GM18909 (cell line): ENCODE data around the gene CDRT4.
"Not testable (repeated sequence)": the region's sequence is repeated elsewhere in the genome, so short reads cannot be mapped to it uniquely, and the experiment has no call there.

Experiments
- ATAC-seq: cut with Tn5 transposase; IDR thresholded peaks from one replicate; pipeline ENCODE4 v1.9.1; 2021; ENCODE audit warnings: mild to moderate bottlenecking; ENCODE audit not compliant: unreplicated experiment, poor library complexity

The CDRT4 gene

DNA sequence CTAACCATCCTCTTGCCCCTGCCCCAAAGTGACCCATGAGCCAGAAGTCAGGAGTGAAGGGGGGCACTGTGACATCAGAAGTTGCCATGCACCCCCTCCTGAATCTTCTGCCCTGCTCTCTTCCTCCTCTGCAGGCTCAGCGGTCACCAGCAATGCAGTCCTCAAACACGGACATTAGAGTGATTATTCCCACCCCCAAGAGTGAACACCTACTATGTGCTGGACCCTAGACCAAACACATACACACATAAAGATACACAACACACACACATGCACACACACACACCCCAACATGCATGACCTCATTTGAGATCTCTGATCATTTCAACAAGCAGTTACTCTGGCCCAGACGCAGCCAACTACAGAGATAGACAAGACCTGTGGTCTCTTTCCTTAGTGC lies at the start of gene CDRT4:
Gene CDRT4, minus strand, starts transcription at position 30 of the 400 bp plus-strand sequence. CDS start 27,383 bp downstream, outside the sequence.
- ATAC-seq = no peak

DNA sequence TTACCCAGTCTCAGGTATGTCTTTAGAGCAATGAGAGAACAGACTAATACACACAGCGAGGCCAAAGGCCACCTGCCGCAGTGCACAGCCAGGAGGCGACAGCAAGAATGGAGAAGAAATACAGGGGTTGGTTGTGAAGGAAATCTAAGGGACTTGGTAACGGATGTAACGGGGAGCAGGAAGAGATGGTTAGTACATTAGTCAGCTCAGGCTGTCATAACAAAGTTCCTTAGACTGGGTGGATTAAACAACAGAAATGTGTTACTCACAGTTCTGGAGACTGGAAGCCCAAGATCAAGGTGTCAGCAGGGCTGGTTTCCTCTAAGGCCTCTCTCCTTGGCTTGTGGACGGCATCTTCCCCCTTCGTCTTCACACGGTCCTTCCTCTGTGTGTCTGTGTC lies 48.7 kb upstream of the CDRT4 start:
- no peak for ATAC-seq

DNA sequence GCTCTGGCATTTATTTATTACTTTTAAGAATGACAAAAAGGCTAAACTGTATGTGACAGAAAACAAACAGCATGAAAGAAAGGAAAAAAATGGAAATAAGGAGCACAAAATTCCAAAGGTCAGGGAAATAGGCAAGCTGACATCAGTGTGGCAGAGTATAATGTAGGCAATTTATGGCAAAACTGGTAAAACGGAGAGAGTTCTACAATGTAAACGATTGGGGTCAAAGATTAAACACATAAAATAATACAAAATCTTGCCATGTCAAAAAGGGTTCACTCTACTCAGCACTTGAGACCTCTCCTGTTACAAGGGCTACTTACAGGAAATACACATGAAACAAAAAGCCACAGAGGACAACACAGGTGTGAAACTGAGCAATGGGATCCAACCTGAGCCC lies 47.0 kb upstream of the CDRT4 start:
- no peak for ATAC-seq

DNA sequence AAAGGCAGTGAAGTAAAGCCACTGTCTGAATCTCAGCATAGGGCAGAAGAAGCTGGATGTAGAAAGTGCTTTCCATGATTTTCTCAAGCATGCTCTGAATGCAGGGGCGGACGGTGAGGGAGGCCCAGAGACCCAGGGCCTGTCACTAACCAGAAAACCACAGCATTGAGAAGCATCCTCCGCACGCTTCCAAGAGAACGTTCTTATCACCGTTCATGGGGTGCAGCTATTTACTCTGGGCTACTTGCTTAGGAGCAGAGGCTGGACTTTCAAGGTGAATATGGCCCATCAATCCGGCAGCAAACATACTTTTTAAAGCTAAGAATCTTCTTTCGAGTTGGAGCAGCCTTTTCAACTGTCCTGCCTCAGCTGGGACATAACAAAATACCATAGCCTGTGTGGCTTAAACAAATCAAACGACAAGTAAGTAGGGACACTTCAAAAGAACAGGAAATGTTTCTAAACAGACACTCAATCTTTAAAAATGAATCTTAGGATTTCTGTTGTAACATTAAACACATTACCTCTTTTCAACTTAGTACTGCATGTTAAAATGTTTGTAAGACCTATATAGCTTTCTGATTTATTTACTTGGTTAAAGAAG lies 46.5 kb upstream of the CDRT4 start:
- no peak for ATAC-seq

DNA sequence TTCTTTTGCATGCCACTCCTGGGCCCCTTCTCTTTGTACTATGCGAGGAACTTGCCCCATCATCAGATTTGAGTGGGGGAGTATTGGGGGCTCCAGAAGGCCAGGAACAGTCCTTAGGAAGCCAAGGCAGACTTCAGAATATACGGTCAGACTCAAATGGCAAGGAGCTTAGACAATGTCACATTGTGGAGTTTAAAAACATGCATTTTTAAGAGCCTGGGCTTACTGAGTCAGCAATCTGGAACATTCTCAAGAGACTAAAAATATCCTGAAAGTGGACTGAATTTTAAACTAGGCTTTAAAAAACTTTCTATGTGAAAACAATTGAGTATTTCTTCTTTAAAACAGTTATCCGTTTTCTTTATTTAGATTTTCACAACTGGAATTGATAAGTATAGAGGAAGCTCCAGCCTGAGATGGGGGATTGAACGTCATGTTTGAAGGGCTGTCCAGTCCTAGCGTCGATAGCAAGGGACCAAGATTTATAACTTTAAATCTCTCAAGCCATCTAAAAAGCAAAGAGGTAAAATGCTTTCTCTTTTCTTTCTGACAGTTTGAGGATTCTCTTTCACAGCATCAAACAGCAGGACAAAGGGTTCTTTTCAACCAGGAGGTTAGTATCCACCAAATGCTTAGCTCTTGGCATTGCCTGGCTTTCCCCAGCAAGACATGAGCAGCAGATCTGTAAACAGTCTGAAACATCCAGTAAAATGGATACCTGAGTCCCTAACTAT lies 45.8 kb upstream of the CDRT4 start:
- ATAC-seq = no peak

DNA sequence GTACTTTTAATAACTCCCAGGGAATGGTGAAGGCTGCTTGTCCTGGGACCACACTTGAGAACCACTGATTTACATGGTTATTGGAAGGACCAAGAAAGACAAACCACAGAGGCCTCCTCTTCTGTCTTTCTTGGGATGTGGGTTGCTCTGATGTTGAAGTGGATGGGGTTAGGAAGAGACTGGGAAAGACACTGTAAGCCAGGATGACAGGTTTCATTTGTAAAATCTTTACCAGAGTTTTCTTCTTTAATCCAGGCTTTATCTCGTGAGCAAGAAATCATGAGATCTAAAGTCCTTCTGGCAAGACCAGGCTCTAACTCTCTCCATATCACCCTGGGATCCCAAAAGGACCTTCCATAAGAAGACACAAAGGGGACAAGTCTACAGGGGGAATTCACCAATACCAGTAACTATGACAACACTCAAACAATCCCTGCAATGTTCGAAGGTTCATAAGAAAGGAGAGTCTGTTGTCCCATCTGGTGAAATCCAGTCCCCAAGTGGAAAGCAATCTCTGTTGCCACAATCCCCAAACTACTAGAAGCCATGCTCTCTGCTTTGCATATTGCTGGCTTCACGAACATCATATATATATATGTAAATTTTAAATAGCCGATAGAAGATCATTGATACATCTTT lies 44.8 kb upstream of the CDRT4 start:
- ATAC-seq = no peak

DNA sequence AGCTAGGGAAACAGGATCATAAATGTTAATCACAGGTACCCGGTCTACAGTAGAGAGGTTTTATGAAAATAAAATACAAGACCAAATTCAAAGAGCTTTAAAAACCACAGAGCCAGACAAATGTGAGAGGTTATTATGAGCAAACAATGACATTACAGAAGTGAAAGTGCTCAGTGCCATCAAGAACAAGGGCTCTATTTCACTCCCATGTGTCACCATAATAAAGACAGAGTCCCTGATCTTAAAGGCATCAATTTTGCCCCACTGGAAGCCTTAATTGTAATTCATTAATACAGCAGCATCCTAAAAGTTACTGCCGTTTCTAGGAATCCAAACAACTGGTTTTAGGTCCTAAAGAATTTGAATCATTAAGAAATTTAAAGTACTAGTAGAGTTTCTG lies 43.7 kb upstream of the CDRT4 start:
- ATAC-seq = peak; percentile 44

DNA sequence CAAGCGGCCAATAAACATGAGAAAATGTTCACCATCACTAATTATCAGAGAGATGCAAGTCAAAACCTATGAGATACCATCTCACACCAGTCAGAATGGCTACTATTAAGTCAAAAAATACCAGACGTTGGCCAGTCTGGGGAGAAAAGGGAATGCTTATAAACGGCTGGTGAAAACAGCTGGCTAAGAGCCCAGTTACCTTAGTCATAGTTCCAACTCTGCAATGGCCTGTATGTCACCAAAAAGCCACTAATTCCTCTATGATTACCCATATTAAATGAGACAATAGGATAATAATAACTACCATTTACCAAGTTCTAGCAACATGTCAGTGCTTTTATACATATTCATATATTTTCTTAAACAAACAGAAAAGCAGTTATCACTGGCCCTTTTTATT lies 42.9 kb upstream of the CDRT4 start:
- ATAC-seq = no peak

DNA sequence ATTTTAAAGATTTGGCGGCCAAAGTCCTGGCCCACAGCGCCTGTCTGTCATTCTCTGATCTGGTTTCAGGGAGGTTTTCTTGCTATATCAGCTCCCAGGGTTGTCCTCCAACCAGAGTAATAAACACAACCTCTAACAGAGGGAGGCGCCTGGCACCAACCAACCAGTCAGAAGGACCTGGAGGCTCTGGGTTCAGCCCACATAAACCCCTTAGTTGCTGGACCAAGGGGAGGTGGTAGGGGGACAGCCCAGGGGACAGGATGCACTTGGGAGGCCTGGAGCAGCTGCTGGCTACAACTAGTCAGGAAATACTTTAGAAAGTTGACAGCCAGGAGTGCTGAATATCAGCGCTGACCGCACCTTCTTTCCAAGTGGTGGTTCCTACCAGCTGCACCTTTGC lies 41.7 kb upstream of the CDRT4 start:
- ATAC-seq = no peak

DNA sequence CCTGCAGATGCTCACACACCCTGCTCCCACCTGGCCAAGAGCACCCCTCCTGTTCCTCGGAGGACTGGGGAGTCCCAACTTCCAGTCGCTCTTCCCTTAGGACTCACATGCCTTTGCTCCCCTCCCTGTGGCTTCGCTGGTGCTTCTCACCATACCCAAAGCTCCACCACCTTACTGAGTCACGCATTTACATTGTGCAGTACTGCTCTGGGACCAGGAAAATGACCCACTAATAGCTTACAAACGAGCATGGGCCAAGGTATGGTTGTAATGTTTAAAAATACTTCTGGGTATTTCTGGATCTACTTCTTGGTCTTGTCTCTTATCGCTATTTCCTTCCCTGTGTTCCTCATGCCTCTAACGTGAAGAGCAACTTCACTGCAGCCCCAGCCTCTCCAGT lies 41.0 kb upstream of the CDRT4 start:
- ATAC-seq = no peak

DNA sequence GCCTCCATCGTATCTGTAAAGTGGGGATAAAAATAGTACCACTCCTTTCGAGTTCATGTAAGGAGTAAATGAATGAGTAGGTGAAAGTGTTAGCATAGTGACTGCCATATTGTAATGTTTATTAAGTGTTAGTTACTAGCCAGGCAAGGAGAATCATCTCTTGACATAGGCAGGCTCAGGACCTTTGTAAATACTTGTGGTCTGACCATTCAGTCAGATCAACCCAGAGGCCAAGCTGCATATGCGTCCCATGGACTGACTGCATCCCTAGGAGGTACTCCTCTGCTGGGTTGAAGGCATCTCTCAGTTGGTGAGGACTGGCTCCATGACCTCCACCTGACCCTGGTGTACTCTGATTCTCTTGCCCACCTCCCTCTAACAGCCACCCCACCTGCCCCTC lies 40.5 kb upstream of the CDRT4 start:
- no peak for ATAC-seq

DNA sequence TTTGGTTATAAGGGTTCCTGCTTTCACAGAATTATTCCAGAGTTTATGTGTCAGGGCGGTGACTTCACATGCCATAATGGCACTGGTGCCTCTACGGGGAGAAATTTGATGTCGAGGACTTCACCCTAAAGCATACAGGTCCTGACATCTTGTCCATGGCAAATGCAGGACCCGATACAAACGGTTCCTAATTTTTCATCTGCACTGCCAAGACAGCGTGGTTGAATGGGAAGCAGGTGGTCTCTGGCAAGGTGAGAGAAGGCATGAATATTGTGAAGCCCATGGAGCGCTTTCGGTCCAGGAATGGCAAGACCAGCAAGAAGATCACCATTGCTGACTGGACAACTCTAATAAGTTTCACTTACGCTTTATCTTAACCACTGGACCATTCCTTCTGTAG lies 39.6 kb upstream of the CDRT4 start:
- ATAC-seq = no peak

DNA sequence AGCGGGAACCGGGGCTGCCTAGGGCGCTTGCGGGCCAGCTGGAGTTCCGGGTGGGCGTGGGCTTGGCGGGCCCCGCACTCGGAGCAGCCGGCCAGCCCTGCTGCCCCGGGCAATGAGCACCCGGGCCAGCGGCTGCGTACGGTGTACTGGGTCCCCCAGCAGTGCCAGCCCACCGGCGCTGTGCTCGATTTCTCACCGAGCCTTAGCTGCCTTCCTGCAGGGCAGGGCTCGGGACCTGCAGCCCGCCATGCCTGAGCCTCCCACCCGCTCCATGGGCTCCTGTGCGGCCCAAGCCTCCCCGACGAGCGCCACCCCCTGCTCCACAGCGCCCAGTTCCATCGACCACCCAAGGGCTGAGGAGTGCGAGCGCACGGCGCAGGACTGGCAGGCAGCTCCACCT lies 38.3 kb upstream of the CDRT4 start:
- not testable (repeated sequence) for ATAC-seq

DNA sequence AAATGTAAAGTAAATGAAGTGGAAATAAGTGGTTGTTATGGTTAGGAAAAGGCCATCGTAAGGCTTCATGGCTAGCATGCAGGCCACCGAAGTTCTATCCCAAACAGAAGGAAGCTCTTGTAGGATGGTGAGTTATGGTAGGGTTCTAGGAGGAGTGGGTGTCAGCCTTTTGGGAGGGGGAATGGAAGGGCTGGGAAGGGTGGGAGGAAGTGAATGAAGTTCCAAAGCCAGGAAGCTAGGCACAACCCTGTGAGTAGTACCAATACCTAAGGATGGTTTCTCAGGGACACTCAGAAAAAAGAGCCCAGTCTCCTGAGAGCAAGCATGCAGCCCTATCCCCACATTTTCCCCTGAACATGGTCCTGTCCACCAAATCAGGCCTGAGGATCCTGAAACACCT lies 36.3 kb upstream of the CDRT4 start:
- ATAC-seq = no peak

DNA sequence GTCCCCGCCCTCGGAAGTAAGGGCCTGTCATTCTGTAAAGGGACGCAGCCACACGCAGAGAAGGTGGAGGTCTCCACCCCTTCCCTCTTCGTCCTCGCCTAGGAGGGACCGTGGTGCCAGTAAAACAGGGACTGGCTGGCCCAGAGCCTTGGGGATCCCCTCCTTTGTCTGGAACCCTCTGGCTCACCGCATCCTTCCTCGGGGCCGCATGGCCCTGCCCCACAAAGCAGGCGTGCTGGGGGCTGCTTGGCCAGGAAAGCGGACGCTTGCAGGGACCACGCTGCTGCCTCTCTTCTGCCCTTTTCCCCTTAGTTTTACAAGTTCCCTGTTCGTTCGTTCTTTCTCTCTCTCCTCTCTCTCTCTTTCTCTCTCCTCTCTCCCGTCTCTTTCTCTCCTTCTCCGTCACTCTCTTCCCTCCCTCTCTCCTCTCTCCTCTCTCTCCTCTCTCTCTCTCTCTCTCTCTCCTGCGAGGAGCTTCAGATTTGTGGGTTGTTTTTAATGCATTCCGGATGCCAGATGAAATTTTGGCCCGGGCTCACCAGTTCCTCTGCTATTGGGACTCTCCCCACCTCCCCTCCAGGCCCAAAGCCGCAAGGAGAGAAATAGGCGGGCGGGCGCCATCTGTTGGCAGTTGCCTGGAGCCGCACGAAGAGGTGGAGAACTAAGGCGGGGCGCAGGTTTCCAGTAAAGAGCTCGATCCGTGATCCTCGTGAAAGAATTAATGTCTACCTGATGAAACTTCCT lies 35.1 kb upstream of the CDRT4 start:
- peak; percentile 94 for ATAC-seq

DNA sequence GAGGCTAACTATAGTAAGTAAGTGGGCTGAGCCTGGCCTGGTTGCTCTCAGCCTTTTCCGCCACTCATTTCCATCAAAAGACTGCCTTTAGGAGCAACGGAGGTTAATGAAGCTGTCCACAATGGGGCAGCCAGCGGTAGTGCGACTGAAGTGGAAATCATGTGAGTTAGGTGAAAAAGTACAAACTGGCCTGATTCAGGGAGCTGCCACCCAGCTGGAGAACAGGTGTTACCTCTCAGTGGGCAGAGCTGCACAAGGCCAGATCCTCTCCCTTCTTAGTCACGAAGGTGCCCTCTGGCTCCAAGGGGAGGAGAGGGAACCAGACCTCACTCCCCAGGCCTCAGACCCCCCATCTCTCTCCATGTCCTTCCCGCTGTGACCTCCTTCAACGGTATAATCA lies 34.4 kb upstream of the CDRT4 start:
- no peak for ATAC-seq

DNA sequence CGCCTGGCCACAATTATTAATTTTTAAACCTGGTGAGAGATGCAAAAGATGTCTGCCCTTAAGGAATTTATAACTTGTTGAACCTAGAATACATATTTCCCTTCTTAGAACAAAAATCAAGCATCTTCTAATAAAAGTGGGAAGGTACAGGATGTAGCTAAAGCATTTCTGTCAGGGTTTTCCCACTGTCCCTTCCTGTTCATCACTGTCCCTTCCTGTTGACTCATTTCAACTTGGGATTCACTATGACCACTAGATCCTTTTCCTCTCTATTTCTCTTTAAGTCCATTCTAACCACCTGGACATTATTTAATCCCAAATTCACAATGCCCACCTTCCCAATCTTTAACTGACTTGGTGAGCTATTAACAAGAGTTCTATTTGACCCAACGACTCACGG lies 33.9 kb upstream of the CDRT4 start:
- no peak for ATAC-seq

DNA sequence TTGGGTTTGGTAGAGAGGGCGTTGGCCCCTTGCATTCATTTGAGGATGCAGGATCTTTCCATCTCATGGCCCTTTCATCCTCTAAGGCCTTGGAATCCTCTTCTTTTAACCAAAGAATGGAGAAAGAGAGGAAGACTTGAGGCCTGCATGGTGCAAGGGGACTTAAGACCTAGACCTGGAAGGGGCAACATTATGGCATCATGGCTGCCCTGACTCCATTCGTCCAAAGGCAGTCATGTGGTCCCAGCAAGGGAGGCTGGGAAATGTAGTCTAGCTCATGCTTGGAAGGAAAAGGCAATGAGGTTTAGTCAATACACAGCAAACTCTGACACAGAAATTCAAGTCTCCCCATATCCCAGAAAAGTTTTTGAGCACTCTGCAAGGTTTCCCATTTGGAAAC lies 30.7 kb upstream of the CDRT4 start:
- no peak for ATAC-seq

DNA sequence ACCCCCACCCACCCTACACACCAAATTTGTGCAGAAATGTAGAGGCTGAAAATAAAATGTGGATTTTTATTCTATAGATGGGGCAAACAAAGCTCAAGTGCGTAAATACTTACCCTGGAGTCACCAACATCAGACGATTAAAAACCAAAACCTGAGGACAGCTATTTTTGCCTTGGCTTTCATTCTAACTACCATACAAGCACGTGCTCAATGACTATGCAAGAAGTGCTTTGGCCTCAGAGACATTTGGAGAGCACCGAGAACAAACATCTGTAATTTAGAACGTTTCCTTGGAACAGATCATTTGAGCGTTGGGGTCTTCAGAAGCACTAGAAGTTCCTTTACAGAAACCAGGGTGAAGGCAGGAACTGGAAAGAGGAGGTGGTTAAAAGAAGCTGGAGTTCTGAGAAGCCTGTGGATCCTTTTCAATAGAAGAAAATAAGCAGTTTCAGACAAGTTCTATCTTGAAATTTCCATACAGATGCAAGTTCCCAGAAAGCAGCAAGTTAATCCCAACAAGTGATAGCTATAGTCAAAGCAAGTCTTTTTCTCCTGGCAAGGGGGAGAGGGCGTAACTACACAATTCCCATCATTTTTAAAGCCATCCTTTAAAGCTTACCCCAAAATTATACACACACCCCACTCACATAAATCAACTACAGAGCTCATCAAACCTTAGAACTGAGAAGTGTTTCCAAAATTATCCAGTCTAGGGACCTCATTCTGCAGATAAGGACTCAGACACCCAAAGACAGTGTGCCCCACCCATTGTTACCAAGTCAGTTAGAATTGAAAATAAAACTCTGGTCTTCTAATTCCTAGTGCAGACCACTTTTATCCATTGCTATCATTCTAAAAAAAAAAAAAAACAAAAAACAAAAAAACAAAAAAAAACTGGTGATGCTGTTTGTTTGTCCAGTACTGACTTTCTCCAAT lies 29.6 kb upstream of the CDRT4 start:
- no peak for ATAC-seq

DNA sequence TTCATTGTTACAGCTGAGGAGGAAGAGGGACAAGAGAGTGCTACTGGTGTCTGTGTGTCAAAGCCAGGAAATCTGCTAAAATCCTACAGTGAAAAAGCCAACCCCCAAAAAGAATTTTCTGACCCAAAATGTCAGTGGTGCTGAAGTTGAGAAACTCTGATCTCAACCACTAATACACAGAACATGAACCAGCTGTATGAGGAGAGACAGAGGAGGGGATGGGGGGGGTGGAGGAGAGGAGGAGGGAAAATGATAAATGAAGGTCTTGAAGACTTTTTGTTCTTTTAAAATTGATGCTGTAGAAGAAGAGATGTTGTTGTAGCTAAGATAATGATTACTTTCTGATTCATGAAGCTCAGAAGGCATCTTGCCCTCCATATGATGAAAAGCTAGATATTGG lies 27.4 kb upstream of the CDRT4 start:
- no peak for ATAC-seq
